T-helper 1 cell treated with Interleukin-12 subunit alpha and Interleukin-12 subunit beta and Interleukin-4 antibody, amounts not matched to agents 30 μg/mL and 1 μg/mL, for 36 hours (primary cell): Measurements from ENCODE around the gene RUFY3.
"Not testable (repeated sequence)": the region's sequence is repeated elsewhere in the genome, so short reads cannot be mapped to it uniquely, and the experiment has no call there.

Experiments
- H3K27ac Mint-ChIP-seq: one replicate; pipeline ENCODE4 v1.8.0; 2021; ENCODE audit warnings: mild to moderate bottlenecking, mixed read lengths
- H3K27me3 Mint-ChIP-seq: one replicate; pipeline ENCODE4 v1.8.0; 2021; ENCODE audit warnings: low read depth, mixed read lengths
- H3K36me3 Mint-ChIP-seq: one replicate; pipeline ENCODE4 v1.8.0; 2021; ENCODE audit warnings: low read depth, mixed read lengths
- H3K4me1 Mint-ChIP-seq: one replicate; pipeline ENCODE4 v1.8.0; 2021; ENCODE audit warnings: low read depth, mixed read lengths
- H3K4me3 Mint-ChIP-seq: one replicate; pipeline ENCODE4 v1.8.0; 2021; ENCODE audit warnings: mild to moderate bottlenecking, moderate library complexity, mixed read lengths
- H3K9me3 Mint-ChIP-seq: one replicate; pipeline ENCODE4 v1.8.0; 2021; ENCODE audit warnings: mixed read lengths

Gene RUFY3

DNA sequence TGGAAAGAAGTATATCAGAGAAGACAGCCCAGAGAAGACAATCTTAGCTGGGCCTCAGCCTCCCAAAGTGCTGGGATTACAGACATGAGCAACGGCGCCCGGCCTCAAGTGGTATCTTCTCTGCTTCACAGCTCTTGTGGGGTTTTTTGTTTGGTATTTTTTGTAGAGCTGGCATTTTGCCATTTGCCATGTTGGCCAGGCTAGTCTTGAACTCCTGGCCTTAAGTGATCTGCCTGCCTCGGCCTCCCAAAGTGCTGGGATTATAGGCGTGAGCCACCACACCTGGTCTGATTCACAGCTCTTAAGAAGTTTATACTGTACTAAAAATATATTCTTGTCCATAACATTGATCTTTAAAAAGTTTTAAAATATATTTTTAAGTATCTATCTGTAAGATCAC is 21.1 kb upstream of the RUFY3 start:
- Mint-ChIP-seq H3K27ac (no peak overlapping the region), H3K27me3 (no peaks in the 10 kb centered on the region), H3K9me3 (no peaks in the 10 kb centered on the region), H3K36me3 (peaks cover 2% of the 10 kb centered on the region), H3K4me1 (peaks cover 12% of the 10 kb centered on the region), H3K4me3 (no peak overlapping the region)

DNA sequence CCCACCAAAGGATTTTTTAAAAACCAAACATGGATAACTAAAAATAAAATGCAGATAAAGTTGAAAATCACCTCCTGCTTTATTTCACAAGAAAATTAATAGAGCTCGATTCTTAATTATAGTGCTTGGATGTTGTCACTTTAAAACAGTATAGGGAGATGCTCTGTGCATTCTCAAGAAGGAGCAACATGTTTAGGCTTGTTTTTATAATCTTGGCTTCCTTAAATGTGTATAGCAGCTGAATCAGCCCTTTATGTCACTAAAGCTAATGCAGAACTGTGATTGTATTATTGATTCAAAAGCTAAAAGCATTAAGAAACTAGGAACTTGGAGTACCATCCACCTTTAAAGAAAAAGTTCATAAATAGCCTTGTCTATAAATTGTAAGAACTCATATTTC is 20.5 kb upstream of the RUFY3 start:
- Mint-ChIP-seq H3K9me3 (no peaks in the 10 kb centered on the region), H3K36me3 (peaks cover 2% of the 10 kb centered on the region), H3K4me3 (no peak overlapping the region), H3K27me3 (no peaks in the 10 kb centered on the region), H3K27ac (no peak overlapping the region), H3K4me1 (peaks cover 18% of the 10 kb centered on the region)

DNA sequence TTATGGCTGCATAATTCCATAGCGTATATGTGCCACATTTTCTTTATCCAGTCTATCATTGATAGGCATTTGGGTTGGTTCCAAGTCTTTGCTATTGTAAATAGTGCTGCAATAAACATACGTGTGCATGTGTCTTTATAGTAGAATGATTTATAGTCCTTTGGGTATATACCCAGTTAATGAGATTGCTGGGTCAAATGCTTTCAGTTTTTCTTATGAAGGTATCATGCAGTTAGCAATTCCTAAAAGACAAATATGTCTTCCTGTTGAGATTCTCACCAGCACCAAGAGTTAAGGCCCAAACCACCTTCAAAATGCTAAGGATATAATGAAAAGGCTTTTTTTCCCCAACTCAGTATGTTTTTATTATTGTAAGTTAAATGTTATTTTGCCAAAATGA is 19.2 kb upstream of the RUFY3 start:
- not testable (repeated sequence) for H3K27me3 Mint-ChIP-seq, H3K36me3 Mint-ChIP-seq, H3K27ac Mint-ChIP-seq, H3K9me3 Mint-ChIP-seq, H3K4me3 Mint-ChIP-seq
- H3K4me1 Mint-ChIP-seq, result peaks cover 21% of the 10 kb centered on the region

- Mint-ChIP-seq H3K4me1 (peaks cover 21% of the 10 kb centered on the region), H3K36me3 (peaks cover 2% of the 10 kb centered on the region), H3K9me3 (no peaks in the 10 kb centered on the region), H3K27me3 (no peaks in the 10 kb centered on the region), H3K4me3 (peak overlapping the region; percentile 87), H3K27ac (peak overlapping the region; percentile 81)
Measured at GRCh38 chr4:70703619-70704214, 18.0 kb upstream of the RUFY3 start.

GRCh38 chr4:70704215-70704930 is 17.4 kb upstream of the RUFY3 start:
- Mint-ChIP-seq H3K9me3 (no peaks in the 10 kb centered on the region), H3K4me1 (peaks cover 21% of the 10 kb centered on the region), H3K4me3 (peak overlapping the region; percentile 87), H3K36me3 (peaks cover 2% of the 10 kb centered on the region), H3K27ac (peak overlapping the region; percentile 81), H3K27me3 (no peaks in the 10 kb centered on the region)

- H3K4me3 Mint-ChIP-seq, result peak overlapping the region; percentile 54
- no peaks in the 10 kb centered on the region for H3K9me3 Mint-ChIP-seq
- H3K36me3 Mint-ChIP-seq, result peaks cover 2% of the 10 kb centered on the region
- no peak overlapping the region for H3K27ac Mint-ChIP-seq
- H3K4me1 Mint-ChIP-seq, result peaks cover 21% of the 10 kb centered on the region
- no peaks in the 10 kb centered on the region for H3K27me3 Mint-ChIP-seq
Measured at GRCh38 chr4:70704931-70705182, 16.9 kb upstream of the RUFY3 start.

GRCh38 chr4:70705183-70706043 is 16.4 kb upstream of the RUFY3 start:
- Mint-ChIP-seq H3K4me3 (peak overlapping the region; percentile 83), H3K27me3 (no peaks in the 10 kb centered on the region), H3K36me3 (peaks cover 2% of the 10 kb centered on the region), H3K4me1 (peaks cover 21% of the 10 kb centered on the region), H3K9me3 (no peaks in the 10 kb centered on the region), H3K27ac (peak overlapping the region; percentile 41)

GRCh38 chr4:70706044-70706461 is 15.7 kb upstream of the RUFY3 start:
- peak overlapping the region; percentile 83 for H3K4me3 Mint-ChIP-seq
- H3K9me3 Mint-ChIP-seq, result no peaks in the 10 kb centered on the region
- H3K27me3 Mint-ChIP-seq, result no peaks in the 10 kb centered on the region
- H3K36me3 Mint-ChIP-seq, result peaks cover 2% of the 10 kb centered on the region
- H3K27ac Mint-ChIP-seq, result peak overlapping the region; percentile 41
- H3K4me1 Mint-ChIP-seq, result peaks cover 21% of the 10 kb centered on the region

GRCh38 chr4:70706516-70706915 is 15.2 kb upstream of the RUFY3 start:
- Mint-ChIP-seq H3K9me3 (no peaks in the 10 kb centered on the region), H3K4me3 (peak overlapping the region; percentile 83), H3K27ac (no peak overlapping the region), H3K27me3 (no peaks in the 10 kb centered on the region), H3K36me3 (peaks cover 2% of the 10 kb centered on the region), H3K4me1 (peaks cover 21% of the 10 kb centered on the region)

DNA sequence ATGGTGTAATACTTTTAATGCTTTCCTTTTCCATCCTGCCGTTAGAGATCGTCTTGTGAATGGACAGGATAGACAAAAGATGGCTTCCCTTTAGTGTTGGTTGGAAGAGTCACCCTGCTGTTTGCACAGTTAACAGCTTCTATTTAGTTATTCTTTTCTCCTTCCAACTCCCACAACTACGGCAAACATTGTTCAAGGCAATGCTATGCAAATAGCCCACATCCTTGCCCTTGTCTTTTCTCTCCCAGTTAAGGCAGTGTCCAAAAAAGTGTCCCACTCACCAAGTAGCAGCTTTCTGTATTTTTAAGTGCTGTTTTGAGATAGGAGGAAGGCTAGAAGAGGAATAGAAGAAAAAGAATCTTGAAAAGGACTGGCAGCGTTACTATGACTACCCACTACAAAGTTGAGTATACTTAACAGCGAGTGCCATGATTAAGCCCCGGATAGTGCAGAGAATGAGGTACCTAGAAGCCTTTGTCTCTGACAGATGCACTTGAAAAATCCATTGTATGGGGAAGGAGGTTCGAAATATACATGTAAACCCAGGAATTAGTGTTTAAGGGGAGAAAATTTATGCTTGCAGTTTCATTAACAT is 12.1 kb upstream of the RUFY3 start:
- Mint-ChIP-seq H3K4me3 (no peak overlapping the region), H3K4me1 (peaks cover 14% of the 10 kb centered on the region), H3K36me3 (no peaks in the 10 kb centered on the region), H3K9me3 (no peaks in the 10 kb centered on the region), H3K27ac (no peak overlapping the region), H3K27me3 (no peaks in the 10 kb centered on the region)

- Mint-ChIP-seq H3K36me3 (no peaks in the 10 kb centered on the region), H3K9me3 (no peaks in the 10 kb centered on the region), H3K27me3 (no peaks in the 10 kb centered on the region), H3K4me3 (no peak overlapping the region), H3K27ac (no peak overlapping the region), H3K4me1 (peaks cover 4% of the 10 kb centered on the region)
Measured at GRCh38 chr4:70711599-70711998, 10.2 kb upstream of the RUFY3 start.

DNA sequence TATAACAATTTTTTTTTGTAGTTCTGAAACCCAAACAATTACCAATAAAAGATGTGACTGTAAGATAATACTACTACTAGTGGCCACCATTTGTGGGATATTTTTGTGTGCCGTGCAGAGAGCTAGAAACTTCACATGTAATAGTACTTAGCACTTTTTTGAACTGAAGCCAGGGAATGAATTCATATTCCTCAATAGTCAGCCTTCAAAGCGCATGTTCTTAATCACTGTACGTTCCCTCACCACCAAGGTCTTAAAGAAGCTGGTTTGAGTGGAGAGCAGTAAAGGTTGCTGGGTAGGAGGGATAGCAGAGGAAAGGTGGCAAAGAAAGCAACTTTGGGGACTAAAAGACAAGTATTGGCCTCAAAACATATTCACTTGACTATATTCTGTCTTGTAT is 9.6 kb upstream of the RUFY3 start:
- H3K4me1 Mint-ChIP-seq, result peaks cover 4% of the 10 kb centered on the region
- no peaks in the 10 kb centered on the region for H3K9me3 Mint-ChIP-seq
- no peaks in the 10 kb centered on the region for H3K36me3 Mint-ChIP-seq
- no peak overlapping the region for H3K4me3 Mint-ChIP-seq
- no peak overlapping the region for H3K27ac Mint-ChIP-seq
- H3K27me3 Mint-ChIP-seq, result no peaks in the 10 kb centered on the region

DNA sequence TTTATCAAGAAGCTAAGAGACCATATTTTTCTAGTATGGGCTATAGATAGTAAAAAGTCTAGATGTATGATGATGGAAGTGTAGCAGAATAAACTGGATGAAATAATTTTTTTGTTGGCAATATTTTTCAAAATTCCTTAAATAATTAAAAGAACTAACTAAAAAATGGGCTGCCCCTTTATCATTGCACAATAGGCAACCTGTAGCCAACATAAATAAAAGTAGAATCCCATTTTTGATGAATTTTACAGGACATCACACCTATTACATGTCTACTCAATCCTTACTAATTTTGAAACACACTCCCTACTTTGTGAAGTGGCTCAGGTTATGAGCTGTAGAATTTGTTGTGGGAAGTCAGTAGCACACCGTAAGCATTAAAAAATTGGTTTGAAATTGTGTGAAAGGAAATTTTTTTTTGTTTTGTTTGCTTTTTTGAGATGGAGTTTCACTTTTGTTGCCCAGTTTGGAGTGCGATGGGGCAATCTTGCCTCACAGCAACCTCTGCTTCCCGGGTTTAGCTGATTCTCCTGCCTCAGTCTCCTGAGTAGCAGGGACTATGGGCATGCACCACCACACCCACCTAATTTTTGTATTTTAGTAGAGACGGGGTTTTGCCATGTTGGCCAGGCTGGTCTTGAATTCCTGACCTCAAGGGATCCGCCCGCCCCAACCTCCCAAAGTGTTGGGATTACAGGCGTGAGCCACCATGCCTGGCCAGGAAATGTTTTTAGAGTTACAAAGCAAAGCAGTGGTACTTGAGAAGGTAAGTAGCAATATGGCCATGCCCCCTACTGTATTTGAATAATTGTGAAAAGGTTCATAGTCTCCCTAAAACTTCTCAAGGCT is 8.9 kb upstream of the RUFY3 start:
- Mint-ChIP-seq H3K4me1 (peaks cover 4% of the 10 kb centered on the region), H3K36me3 (no peaks in the 10 kb centered on the region), H3K4me3 (no peak overlapping the region), H3K9me3 (no peaks in the 10 kb centered on the region), H3K27ac (no peak overlapping the region), H3K27me3 (no peaks in the 10 kb centered on the region)

GRCh38 chr4:70713453-70714078 is 8.2 kb upstream of the RUFY3 start:
- H3K4me3 Mint-ChIP-seq, result no peak overlapping the region
- H3K9me3 Mint-ChIP-seq, result no peaks in the 10 kb centered on the region
- no peaks in the 10 kb centered on the region for H3K27me3 Mint-ChIP-seq
- H3K36me3 Mint-ChIP-seq, result no peaks in the 10 kb centered on the region
- H3K27ac Mint-ChIP-seq, result no peak overlapping the region
- peaks cover 4% of the 10 kb centered on the region for H3K4me1 Mint-ChIP-seq
